HG03342 (cell line): ENCODE measurements around the gene PSMD4.
A peak's percentile ranks its signal among the peaks of the same experiment; 100 is the strongest.
"Not testable (repeated sequence)": the region's sequence is repeated elsewhere in the genome, so short reads cannot be mapped to it uniquely, and the experiment has no call there.

Experiments
- ATAC-seq: cut with Tn5 transposase; IDR thresholded peaks from one replicate; pipeline ENCODE4 v1.9.1; 2021; ENCODE audit warnings: mild to moderate bottlenecking, moderate library complexity; ENCODE audit not compliant: unreplicated experiment

Gene PSMD4

GRCh38 chr1:151267760-151268159, 13.2 kb downstream of the PSMD4 start:
- no peak for ATAC-seq

GRCh38 chr1:151273924-151274466, 19.5 kb downstream of the PSMD4 start:
- ATAC-seq, result no peak

DNA sequence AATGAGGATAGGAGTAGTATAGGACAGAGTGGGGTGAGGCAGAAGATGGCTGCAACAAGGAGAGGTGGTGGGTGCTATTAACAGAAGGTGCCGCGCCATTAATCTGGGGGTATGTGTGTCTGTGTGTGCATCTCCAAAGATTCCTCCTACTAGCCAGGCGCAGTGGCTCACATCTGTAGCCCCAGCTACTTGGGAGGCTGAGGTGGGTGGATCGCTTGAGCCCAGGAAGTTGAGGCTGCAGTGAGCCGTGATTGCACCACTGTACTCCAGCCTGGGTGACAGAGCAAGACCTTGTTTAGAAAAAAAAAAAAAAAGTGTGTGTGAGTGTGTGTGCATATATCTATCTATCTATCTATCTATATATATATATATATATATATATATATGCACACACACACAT, 20.8 kb downstream of the PSMD4 start:
- not testable (repeated sequence) for ATAC-seq

DNA sequence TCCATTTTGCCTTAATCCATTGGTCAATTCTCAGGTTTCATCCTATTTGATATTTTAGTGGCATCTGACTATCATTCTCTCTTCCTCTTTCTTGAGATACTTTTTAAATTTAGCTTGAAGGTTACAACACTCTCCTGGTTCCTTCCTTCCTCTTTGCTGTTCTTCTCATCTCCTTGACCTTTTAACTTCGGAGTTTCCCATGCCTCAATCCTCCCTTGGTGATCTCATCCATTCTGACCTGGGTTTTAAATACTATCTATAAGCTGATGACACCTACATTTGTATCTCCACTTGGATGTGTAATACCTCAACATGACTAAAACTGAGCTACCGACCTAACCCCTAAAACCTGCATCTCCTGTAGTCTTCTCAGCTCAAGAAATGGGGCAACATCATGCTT, 22.7 kb downstream of the PSMD4 start:
- ATAC-seq, result no peak

DNA sequence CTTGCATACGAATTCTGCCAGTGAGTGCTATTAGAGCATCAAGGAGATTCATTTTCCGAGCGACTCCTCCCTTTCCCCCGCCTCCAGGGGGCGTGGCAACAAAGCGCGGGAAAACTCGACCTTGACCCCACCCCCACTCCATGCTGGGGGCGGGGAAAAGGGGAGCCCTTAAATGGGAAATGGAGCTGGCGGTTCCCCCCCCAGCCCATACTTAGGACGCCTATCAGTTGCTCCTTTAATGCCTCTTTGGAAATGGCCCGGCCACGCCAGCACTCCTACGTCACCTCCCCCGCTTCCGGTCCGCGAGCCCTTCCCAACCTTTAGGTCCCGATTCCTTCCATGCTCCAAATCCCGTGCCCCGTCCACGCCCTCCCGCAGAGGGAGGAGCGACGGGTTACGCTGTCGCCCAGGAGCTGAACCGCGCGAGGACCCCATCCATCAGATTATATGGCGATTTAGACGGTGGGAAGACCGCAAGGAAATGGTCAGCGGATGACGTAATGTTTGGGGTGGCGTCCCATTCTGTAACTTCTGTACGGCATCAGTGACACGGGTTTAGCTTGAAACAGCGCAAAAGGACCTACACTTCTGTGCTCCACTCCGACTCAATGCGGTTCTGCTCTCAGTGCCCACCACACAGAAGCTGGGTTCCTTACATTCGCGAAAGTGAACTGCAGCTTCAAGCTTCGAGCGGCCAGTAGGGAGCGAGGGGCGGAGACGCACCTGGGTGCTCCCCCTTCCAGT, 26.9 kb downstream of the PSMD4 start:
- peak; percentile 37 for ATAC-seq

DNA sequence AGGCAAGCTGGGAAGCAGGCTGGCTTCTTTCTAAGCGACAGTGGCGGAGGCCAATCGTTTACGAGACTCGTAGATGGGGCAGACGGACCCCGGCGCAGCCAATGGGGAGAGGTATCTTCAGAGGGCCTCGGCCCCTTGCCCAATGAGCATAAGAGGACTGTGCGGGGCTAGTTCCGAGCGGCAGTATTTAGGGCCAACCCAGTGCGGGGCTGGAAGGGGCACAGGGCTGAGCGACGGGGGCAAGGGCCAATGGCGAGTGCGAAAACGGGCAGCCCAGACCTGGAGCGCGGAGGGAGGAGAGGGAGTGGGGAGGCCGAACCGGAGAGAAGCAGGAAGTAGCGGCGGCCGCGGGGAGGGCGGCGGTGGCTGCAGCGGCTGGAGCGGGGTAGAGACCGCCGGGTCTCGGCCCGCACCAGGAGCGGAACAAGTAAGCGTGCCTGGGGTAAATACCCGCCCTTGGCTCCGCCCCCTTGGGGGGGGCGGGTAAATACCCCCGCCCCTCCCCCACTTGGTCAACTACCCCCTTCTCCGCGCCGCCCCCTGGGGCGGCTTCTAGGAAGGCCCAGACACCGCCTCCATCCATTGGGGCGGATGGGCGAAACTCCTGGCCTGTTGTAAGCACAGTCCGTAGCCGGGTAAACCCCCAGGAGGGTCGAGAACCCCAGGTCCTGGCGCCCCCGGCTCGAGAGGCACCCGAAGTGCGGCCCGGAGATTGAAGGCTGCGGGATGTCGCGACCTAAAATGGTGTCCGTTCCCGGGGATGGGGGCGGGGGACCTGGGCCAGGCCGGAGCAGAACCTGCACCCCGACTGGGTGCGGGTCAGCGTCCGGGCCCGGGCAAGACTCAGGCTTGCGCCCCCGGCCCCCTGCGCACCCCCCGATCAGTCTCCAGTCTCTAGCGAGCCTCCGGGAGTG, 27.7 kb downstream of the PSMD4 start, which contains the start of gene ZNF687:
ZNF687 (plus strand) TSS at position 331 of the 914 bp plus-strand sequence. CDS start 3,993 bp downstream, outside the sequence.
- ATAC-seq, result peak; percentile 81

DNA sequence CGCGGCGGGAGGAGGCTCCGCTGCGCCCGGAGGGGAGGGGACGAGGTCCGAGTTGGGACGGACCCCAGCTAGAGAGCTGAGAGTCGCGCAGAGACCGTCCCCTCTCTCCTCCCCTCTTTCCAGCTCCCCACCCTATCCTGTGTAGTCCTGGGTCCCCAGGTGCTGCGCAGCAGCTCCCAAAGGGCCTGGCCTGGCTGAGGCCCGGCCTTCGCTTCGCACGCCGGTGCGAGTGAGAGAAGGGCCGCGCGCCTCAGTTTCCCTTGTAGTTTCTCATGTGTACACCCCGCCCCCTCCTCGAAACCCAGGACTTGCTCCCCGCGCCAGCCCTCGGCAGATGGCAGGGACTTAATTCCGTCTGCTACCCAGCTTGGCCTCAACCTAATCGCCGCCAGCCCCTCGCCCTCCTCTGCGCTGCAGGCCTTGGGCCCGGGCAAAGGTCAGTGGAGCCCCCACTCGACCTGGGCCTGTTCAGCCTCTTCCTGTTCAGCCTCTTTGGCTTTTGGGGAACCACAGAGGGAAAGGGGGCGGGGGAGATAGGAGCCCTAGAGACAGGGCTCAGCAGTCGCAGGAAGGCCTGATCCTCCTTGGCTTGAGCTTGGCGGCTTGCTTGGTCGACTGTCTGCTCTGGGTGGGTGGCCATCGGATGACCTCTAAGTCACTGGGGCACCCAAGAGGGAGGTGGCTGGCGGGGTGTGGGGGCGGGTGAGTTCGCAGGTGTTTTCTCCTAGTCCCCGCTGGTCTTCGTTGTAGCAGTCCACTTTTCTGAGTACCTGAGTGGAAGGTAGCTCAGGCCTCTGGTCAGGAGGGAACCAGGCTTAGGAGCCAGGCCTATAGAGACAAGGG, 28.6 kb downstream of the PSMD4 start:
- no peak for ATAC-seq

DNA sequence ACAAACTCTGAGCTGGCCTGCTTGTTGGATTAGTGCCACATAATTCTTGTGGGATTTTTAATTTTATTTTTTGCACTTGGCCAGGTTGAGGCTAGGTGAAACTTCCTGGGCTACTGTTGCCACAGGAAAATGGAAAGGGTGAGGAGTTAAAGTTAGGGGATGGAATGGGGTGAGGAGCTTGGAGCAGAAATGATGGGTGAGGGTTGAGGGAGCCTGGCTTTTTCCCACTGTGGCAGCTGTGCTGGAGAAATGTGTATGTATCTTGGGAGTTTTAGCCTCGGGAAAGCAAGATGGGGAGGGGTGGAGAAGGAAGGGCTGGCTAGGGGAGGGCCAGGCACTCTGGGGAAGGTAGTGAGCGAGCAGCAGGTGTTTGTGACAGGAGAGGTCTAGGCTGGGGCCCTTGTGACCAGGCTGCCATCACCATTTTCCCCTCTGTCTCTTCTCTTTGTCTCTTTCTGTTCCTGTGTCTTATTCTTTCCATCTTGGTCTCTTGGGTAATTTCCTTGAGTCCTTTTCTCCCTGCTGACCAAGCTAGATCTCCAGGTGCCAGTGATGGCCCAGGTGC, 29.6 kb downstream of the PSMD4 start:
- ATAC-seq, result no peak

GRCh38 chr1:151286619-151287340, 32.2 kb downstream of the PSMD4 start:
- no peak for ATAC-seq

DNA sequence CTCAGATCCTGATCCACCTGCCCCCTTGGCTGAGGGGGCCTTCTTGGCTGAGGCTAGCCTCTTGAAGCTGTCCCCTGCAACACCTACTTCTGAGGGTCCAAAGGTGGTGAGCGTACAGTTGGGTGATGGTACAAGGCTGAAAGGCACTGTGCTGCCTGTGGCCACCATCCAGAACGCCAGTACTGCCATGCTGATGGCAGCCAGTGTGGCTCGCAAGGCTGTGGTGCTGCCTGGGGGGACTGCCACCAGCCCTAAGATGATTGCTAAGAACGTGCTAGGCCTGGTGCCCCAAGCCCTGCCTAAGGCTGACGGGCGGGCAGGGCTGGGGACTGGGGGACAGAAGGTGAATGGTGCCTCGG, 32.8 kb downstream of the PSMD4 start:
- ATAC-seq, result no peak

GRCh38 chr1:151287767-151288500, 33.4 kb downstream of the PSMD4 start:
- no peak for ATAC-seq

GRCh38 chr1:151288502-151288901, 34.0 kb downstream of the PSMD4 start:
- ATAC-seq, result no peak

- no peak for ATAC-seq
Observed at GRCh38 chr1:151289080-151289935, 34.8 kb downstream of the PSMD4 start.

GRCh38 chr1:151289991-151290708, 35.6 kb downstream of the PSMD4 start:
- ATAC-seq, result no peak

GRCh38 chr1:151290709-151291303, 36.3 kb downstream of the PSMD4 start:
- ATAC-seq, result no peak

GRCh38 chr1:151292207-151293030, 37.9 kb downstream of the PSMD4 start:
- ATAC-seq, result no peak
